GM23338 (cell line): ENCODE measurements around the gene CTNNA1.

Source experiments
- CTCF ChIP-seq, 2 experiments: fragments of 200-600 bp in 1 of 2; sonication (generic) in 1 of 2; conservative IDR thresholded peaks; 2 replicates each; pipeline versions ENCODE4 v1.5.1 to v1.6.1; 2016 to 2017; ENCODE audit warnings: antibody characterized with exemption in 2 of 2, low read depth in 2 of 2, mild to moderate bottlenecking in 2 of 2, moderate library complexity in 1 of 2
- EZH2 ChIP-seq: fragments of 200-600 bp; sonication (generic); IDR thresholded peaks from one replicate; pipeline ENCODE4 v1.8.0; 2017; ENCODE audit warnings: antibody characterized with exemption, mild to moderate bottlenecking, low read depth; ENCODE audit not compliant: unreplicated experiment
- ZNF462 ChIP-seq: fragments of 250-450 bp; sonication (Bioruptor Pico); IDR thresholded peaks from 2 replicates; pipeline ENCODE4 v1.5.0; 2020; ENCODE audit warnings: mild to moderate bottlenecking, moderate library complexity

GRCh38 chr5:138890644-138891043 lies 137.4 kb downstream of the CTNNA1 start:
- TF ChIP-seq CTCF (conservative IDR thresholded peaks at IDR 0.05; ENCODE audit: low read depth in 2 of 2) (no peak), ZNF462 (CRISPR knock-in tag) (no peak), EZH2 (no peak)
